Vagina (tissue), 2 donors: Measurements from ENCODE around the gene NT5C1A. TPM values are rescaled to one million over a fixed set of nuclear protein-coding genes. Genes with fewer than 3 reads are reported as not detected.

ENCODE experiments used
- DNase-seq, 2 donors: peaks; one replicate each; pipeline ENCODE4 v3.0.0-alpha.2; 2017; ENCODE audit errors: extremely low spot score in 2 of 2
- H3K27ac ChIP-seq: fragments of 200-600 bp; sonication (generic); one replicate; pipeline ENCODE4 v1.5.1; 2019
- H3K27me3 ChIP-seq: fragments of 200-600 bp; sonication (generic); one replicate; pipeline ENCODE4 v1.5.1; 2019
- H3K36me3 ChIP-seq, 2 donors: fragments of 200-600 bp; sonication (generic); one replicate each; pipeline ENCODE4 v1.5.1; 2017 to 2019
- H3K4me1 ChIP-seq: fragments of 200-600 bp; sonication (generic); one replicate; pipeline ENCODE4 v1.5.1; 2019
- H3K4me3 ChIP-seq, 2 donors: fragments of 200-600 bp; sonication (generic); 1 replicate in 1 of 2; 2 replicates in 1 of 2; pipeline ENCODE4 v1.5.1; 2016 to 2019
- H3K9me3 ChIP-seq: fragments of 200-600 bp; sonication (generic); one replicate; pipeline ENCODE4 v1.5.1; 2019
- CTCF ChIP-seq, 3 experiments: fragments of 450-650 bp in 2 of 3; fragments of 200-600 bp in 1 of 3; sonication (generic) in 1 of 3; IDR thresholded peaks; one replicate each; pipeline ENCODE4 v1.5.1; 2017 to 2019; ENCODE audit warnings: antibody characterized with exemption in 3 of 3, mild to moderate bottlenecking in 2 of 3, moderate library complexity in 2 of 3
- POLR2A ChIP-seq, 2 donors: fragments of 450-650 bp; IDR thresholded peaks; one replicate each; pipeline ENCODE4 v1.6.1; 2017; ENCODE audit warnings: antibody characterized with exemption in 2 of 2, mild to moderate bottlenecking in 2 of 2, moderate library complexity in 2 of 2
- POLR2AphosphoS5 ChIP-seq, 2 donors: sonication (generic); formaldehyde crosslinking; IDR thresholded peaks; one replicate each; pipeline ENCODE4 v1.9.0; 2017; ENCODE audit warnings: antibody characterized with exemption in 2 of 2, mild to moderate bottlenecking in 2 of 2, low read depth in 1 of 2; ENCODE audit not compliant: insufficient read depth in 1 of 2
- intact Hi-C: fragments of 100-400 bp; cut with DNase I; formaldehyde crosslinking; loops from one replicate; pipeline ENCODE4 v1.15.1; 2023
- total RNA-seq: library from RNA; depleted of rRNA; stranded (reverse); fragments of >200 nt; gene quantifications from one replicate; pipeline ENCODE4 v1.2.3, GENCODE V29; 2016

Gene NT5C1A
- total RNA-seq, 1 donor from 2014 or later = not detected

- H3K27ac ChIP-seq = no peak overlapping the region
- H3K36me3 ChIP-seq = no peaks in the 10 kb centered on the region
- no peak for DNase-seq
- TF ChIP-seq CTCF (IDR thresholded peaks at IDR 0.05) = no peak
- no peak for TF ChIP-seq POLR2A (IDR thresholded peaks at IDR 0.05)
- TF ChIP-seq POLR2AphosphoS5 (IDR thresholded peaks at IDR 0.05; ENCODE audit: insufficient read depth in 1 of 2, low read depth in 1 of 2) = no peak
- no peaks in the 10 kb centered on the region for H3K27me3 ChIP-seq
- H3K9me3 ChIP-seq = no peaks in the 10 kb centered on the region
- intact Hi-C loops = no loop called here
- H3K4me1 ChIP-seq = peaks cover 10% of the 10 kb centered on the region
- H3K4me3 ChIP-seq = no peak overlapping the region
Measured at GRCh38 chr1:39668894-39669293, 3.0 kb downstream of the NT5C1A start.

DNA sequence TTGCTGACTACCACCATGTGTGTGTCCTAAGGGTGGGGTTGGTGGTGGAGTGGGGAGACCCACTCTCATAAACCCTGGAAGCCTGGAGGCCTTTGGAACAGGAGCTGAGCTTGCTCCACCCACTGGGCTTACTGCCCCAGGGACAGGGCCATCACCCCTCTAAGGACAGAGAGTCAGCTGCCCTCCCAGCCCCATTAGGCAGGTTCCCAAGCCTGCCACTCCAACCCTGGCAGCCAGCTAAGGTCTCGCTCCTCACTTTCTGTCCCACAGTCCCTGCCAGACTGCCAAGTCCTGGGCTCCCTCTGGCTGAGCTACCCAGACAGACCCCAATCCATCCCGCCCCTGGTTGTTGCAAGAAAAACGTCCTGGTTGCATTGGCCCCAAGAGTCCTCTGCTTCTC is 3.8 kb downstream of the NT5C1A start:
- no peaks in the 10 kb centered on the region for H3K36me3 ChIP-seq
- H3K4me3 ChIP-seq = no peak overlapping the region
- no peaks in the 10 kb centered on the region for H3K9me3 ChIP-seq
- H3K27me3 ChIP-seq = no peaks in the 10 kb centered on the region
- no peak for TF ChIP-seq POLR2AphosphoS5 (IDR thresholded peaks at IDR 0.05; ENCODE audit: insufficient read depth in 1 of 2, low read depth in 1 of 2)
- TF ChIP-seq CTCF (IDR thresholded peaks at IDR 0.05) = no peak
- TF ChIP-seq POLR2A (IDR thresholded peaks at IDR 0.05) = no peak
- peaks cover 10% of the 10 kb centered on the region for H3K4me1 ChIP-seq
- no peak overlapping the region for H3K27ac ChIP-seq
- no peak for DNase-seq
- intact Hi-C loops = no loop called here

GRCh38 chr1:39666772-39667171 is 5.1 kb downstream of the NT5C1A start:
- Histone ChIP-seq H3K4me1 (peaks cover 8% of the 10 kb centered on the region), H3K27ac (no peak overlapping the region), H3K36me3 (no peaks in the 10 kb centered on the region), H3K9me3 (no peaks in the 10 kb centered on the region), H3K27me3 (no peaks in the 10 kb centered on the region), H3K4me3 (no peak overlapping the region)
- DNase-seq = no peak
- intact Hi-C loops = no loop called here
- no peak for TF ChIP-seq POLR2AphosphoS5 (IDR thresholded peaks at IDR 0.05; ENCODE audit: insufficient read depth in 1 of 2, low read depth in 1 of 2)
- no peak for TF ChIP-seq CTCF (IDR thresholded peaks at IDR 0.05)
- TF ChIP-seq POLR2A (IDR thresholded peaks at IDR 0.05) = no peak

- DNase-seq = no peak
- Histone ChIP-seq H3K27me3 (no peaks in the 10 kb centered on the region), H3K4me1 (no peaks in the 10 kb centered on the region), H3K4me3 (no peak overlapping the region), H3K27ac (no peak overlapping the region), H3K9me3 (no peaks in the 10 kb centered on the region), H3K36me3 (no peaks in the 10 kb centered on the region)
- no peak for TF ChIP-seq CTCF (IDR thresholded peaks at IDR 0.05)
- TF ChIP-seq POLR2A (IDR thresholded peaks at IDR 0.05) = no peak
- no peak for TF ChIP-seq POLR2AphosphoS5 (IDR thresholded peaks at IDR 0.05; ENCODE audit: insufficient read depth in 1 of 2, low read depth in 1 of 2)
- intact Hi-C loops = no loop called here
Measured at GRCh38 chr1:39663559-39663958, 8.3 kb downstream of the NT5C1A start.

DNA sequence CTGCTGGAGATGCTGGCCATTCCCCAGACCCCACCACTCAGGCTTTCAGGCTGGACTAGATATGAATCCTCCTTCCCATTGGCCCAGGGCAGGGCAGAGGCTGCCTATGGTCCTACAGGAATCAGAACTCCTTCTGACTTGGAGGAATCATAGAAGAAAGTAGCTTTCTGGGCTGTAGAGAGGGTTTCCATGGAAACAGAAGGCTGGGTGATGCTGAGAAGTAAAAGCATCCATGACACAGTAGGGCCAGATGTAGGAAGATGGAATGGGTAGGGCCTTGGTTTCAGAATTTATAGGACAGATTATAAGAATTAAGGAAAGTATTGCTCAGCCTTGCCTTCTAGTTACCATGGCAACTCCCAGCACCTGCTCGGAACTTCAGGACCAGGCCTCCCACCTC is 9.0 kb downstream of the NT5C1A start:
- Histone ChIP-seq H3K4me1 (no peaks in the 10 kb centered on the region), H3K36me3 (no peaks in the 10 kb centered on the region), H3K27me3 (no peaks in the 10 kb centered on the region), H3K27ac (no peak overlapping the region), H3K9me3 (no peaks in the 10 kb centered on the region), H3K4me3 (no peak overlapping the region)
- no peak for DNase-seq
- intact Hi-C loops = no loop called here
- TF ChIP-seq CTCF (IDR thresholded peaks at IDR 0.05) (no peak), POLR2A (IDR thresholded peaks at IDR 0.05) (no peak), POLR2AphosphoS5 (IDR thresholded peaks at IDR 0.05; ENCODE audit: insufficient read depth in 1 of 2, low read depth in 1 of 2) (no peak)
